Loucy (cell line): ENCODE data around the gene LRRN2.

Source experiments
- H2AFZ ChIP-seq: fragments of 200-600 bp; sonication (generic); 2 replicates; pipeline ENCODE4 v1.6.0; 2016; ENCODE audit warnings: antibody characterized with exemption, mild to moderate bottlenecking, low read length, moderate library complexity
- H3F3A ChIP-seq: fragments of 200-600 bp; 2 replicates; pipeline ENCODE4 v1.6.0; 2016; ENCODE audit warnings: antibody characterized with exemption, low read depth, mild to moderate bottlenecking
- H3K27me3 ChIP-seq: fragments of 200-600 bp; sonication (generic); 2 replicates; pipeline ENCODE4 v1.6.1; 2014; ENCODE audit warnings: low read length, mild to moderate bottlenecking; ENCODE audit not compliant: insufficient read depth, poor library complexity, severe bottlenecking
- H3K36me3 ChIP-seq: fragments of 200-600 bp; sonication (generic); 2 replicates; pipeline ENCODE4 v1.6.1; 2016; ENCODE audit warnings: low read length; ENCODE audit not compliant: insufficient read depth
- H3K4me1 ChIP-seq: fragments of 200-600 bp; sonication (generic); 2 replicates; pipeline ENCODE4 v1.5.1; 2014; ENCODE audit warnings: low read length, mild to moderate bottlenecking; ENCODE audit not compliant: insufficient read depth, poor library complexity, severe bottlenecking
- H3K4me2 ChIP-seq: fragments of 200-600 bp; sonication (generic); 2 replicates; pipeline ENCODE4 v1.6.0; 2014; ENCODE audit warnings: antibody characterized with exemption, low read length, low read depth, mild to moderate bottlenecking; ENCODE audit not compliant: poor library complexity, severe bottlenecking
- H3K4me3 ChIP-seq: fragments of 200-600 bp; sonication (generic); 2 replicates; pipeline ENCODE4 v1.5.1; 2014; ENCODE audit warnings: low read length, mild to moderate bottlenecking, mixed read lengths; ENCODE audit not compliant: poor library complexity, severe bottlenecking
- H3K79me2 ChIP-seq: fragments of 200-600 bp; sonication (generic); 2 replicates; pipeline ENCODE4 v1.6.1; 2014; ENCODE audit warnings: low read length; ENCODE audit not compliant: insufficient read depth
- H3K9ac ChIP-seq: fragments of 200-600 bp; sonication (generic); 2 replicates; pipeline ENCODE4 v1.6.0; 2014; ENCODE audit warnings: mild to moderate bottlenecking, low read depth, low read length, moderate library complexity; ENCODE audit not compliant: poor library complexity, severe bottlenecking
- H3K9me2 ChIP-seq: fragments of 200-600 bp; sonication (generic); replicated peaks from 2 replicates; pipeline ENCODE4 v1.6.1; 2016; ENCODE audit warnings: low read depth, low read length, mixed read lengths
- H3K9me3 ChIP-seq: fragments of 200-600 bp; sonication (generic); 2 replicates; pipeline ENCODE4 v1.6.1; 2014; ENCODE audit warnings: mild to moderate bottlenecking, antibody characterized with exemption, low read length, low read depth; ENCODE audit not compliant: insufficient read depth
- H4K20me1 ChIP-seq: fragments of 200-600 bp; sonication (generic); 2 replicates; pipeline ENCODE4 v1.6.0; 2014; ENCODE audit warnings: antibody characterized with exemption, low read length, mild to moderate bottlenecking; ENCODE audit not compliant: insufficient read depth, poor library complexity, severe bottlenecking
- EZH2phosphoT487 ChIP-seq: fragments of 200-600 bp; IDR thresholded peaks from 2 replicates; pipeline ENCODE4 v1.6.1; 2018; ENCODE audit warnings: antibody characterized with exemption, mild to moderate bottlenecking, moderate library complexity, borderline replicate concordance
- TF ChIP-seq, protein P1 (sequence below): fragments of 200-600 bp; sonication (generic); conservative IDR thresholded peaks from 2 replicates; pipeline ENCODE4 v1.5.1; 2014; ENCODE audit warnings: mild to moderate bottlenecking, antibody characterized with exemption, low read length

Gene LRRN2

DNA sequence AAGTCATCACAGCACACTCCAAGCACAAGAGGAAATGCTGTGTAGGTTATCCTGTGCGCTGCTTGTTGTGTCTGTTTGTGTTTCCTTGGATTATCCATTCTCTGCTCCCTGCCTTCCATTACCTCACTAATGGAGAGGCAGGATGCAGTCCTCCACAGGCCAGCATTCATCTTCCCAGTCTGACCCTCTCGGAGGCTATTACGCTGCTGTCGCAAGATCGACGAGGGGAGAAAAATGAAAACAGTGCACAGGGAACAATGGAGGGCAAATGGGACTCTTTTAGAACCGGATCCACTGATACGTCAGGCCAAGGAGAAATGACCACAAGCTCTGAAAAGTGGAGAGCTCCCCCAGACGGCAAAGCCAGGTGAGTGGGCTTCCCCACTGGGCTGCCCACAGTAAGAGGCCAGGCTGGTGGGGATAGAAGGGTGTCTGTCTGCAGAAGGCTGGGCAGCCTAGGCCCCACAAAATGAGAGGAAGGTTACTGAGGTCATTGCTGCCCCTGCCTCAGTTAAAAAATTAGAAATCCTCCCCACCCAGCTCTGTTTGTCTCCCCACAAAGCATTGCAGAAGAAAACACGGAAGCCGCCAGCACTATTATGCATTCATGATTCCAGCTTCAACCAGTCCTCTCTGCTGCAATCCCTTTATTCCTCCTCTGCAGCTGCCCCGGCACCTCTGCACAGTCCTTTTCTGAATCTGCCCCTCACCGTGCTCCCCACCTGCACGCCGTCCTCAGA is 21.7 kb downstream of the LRRN2 start:
- Histone ChIP-seq H3K27me3 (no peaks in the 10 kb centered on the region), H2AFZ (no peak overlapping the region), H3K9me3 (no peaks in the 10 kb centered on the region), H3K36me3 (no peaks in the 10 kb centered on the region), H3K4me2 (no peak overlapping the region), H3K4me1 (no peaks in the 10 kb centered on the region), H3K9me2 (no peaks in the 10 kb centered on the region), H3K9ac (no peak overlapping the region), H3K79me2 (no peaks in the 10 kb centered on the region), H4K20me1 (no peaks in the 10 kb centered on the region), H3F3A (no peaks in the 10 kb centered on the region), H3K4me3 (no peak overlapping the region)
- no peak for TF ChIP-seq EZH2phosphoT487
- TF ChIP-seq, protein P1, sequence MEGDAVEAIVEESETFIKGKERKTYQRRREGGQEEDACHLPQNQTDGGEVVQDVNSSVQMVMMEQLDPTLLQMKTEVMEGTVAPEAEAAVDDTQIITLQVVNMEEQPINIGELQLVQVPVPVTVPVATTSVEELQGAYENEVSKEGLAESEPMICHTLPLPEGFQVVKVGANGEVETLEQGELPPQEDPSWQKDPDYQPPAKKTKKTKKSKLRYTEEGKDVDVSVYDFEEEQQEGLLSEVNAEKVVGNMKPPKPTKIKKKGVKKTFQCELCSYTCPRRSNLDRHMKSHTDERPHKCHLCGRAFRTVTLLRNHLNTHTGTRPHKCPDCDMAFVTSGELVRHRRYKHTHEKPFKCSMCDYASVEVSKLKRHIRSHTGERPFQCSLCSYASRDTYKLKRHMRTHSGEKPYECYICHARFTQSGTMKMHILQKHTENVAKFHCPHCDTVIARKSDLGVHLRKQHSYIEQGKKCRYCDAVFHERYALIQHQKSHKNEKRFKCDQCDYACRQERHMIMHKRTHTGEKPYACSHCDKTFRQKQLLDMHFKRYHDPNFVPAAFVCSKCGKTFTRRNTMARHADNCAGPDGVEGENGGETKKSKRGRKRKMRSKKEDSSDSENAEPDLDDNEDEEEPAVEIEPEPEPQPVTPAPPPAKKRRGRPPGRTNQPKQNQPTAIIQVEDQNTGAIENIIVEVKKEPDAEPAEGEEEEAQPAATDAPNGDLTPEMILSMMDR, result no peak

DNA sequence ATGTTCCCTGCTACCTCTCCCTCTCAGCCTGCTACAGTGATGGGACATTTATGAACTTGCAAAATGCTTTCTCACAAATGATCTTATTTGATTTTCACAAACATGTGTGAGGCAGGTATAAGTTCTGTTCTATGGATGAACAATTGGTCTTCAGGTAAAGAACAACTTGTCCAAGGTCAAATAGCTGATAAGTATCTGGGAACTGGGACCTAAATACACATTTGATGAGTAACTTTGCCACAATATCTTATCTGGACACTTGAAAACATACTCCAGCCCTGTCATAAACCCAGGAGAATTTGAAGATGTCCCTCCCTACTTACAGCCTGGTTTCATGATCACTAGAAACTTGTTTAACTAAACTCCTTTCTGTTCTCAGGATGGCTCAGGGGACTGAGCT is 23.0 kb downstream of the LRRN2 start:
- no peaks in the 10 kb centered on the region for H3K36me3 ChIP-seq
- no peak overlapping the region for H3K9ac ChIP-seq
- H3K27me3 ChIP-seq, result no peaks in the 10 kb centered on the region
- H2AFZ ChIP-seq, result no peak overlapping the region
- no peaks in the 10 kb centered on the region for H3F3A ChIP-seq
- H3K79me2 ChIP-seq, result no peaks in the 10 kb centered on the region
- no peaks in the 10 kb centered on the region for H3K9me2 ChIP-seq
- TF ChIP-seq, protein P1, result no peak
- no peak for TF ChIP-seq EZH2phosphoT487
- no peak overlapping the region for H3K4me3 ChIP-seq
- no peak overlapping the region for H3K4me2 ChIP-seq
- no peaks in the 10 kb centered on the region for H4K20me1 ChIP-seq
- H3K9me3 ChIP-seq, result no peaks in the 10 kb centered on the region
- no peaks in the 10 kb centered on the region for H3K4me1 ChIP-seq

GRCh38 chr1:204660509-204660908 is 25.0 kb downstream of the LRRN2 start:
- Histone ChIP-seq H3K4me2 (no peak overlapping the region), H3K79me2 (no peaks in the 10 kb centered on the region), H3K4me1 (no peaks in the 10 kb centered on the region), H3K9me3 (no peaks in the 10 kb centered on the region), H3K9me2 (no peaks in the 10 kb centered on the region), H3K27me3 (no peaks in the 10 kb centered on the region), H3F3A (no peaks in the 10 kb centered on the region), H2AFZ (no peak overlapping the region), H4K20me1 (no peaks in the 10 kb centered on the region), H3K4me3 (no peak overlapping the region), H3K9ac (no peak overlapping the region), H3K36me3 (no peaks in the 10 kb centered on the region)
- TF ChIP-seq, protein P1, result no peak
- no peak for TF ChIP-seq EZH2phosphoT487
